ENCODE measurements around the gene KRTAP5-8.
"Not testable (repeated sequence)": the region's sequence is repeated elsewhere in the genome, so short reads cannot be mapped to it uniquely, and the experiment has no call there.

Gene KRTAP5-8

DNA sequence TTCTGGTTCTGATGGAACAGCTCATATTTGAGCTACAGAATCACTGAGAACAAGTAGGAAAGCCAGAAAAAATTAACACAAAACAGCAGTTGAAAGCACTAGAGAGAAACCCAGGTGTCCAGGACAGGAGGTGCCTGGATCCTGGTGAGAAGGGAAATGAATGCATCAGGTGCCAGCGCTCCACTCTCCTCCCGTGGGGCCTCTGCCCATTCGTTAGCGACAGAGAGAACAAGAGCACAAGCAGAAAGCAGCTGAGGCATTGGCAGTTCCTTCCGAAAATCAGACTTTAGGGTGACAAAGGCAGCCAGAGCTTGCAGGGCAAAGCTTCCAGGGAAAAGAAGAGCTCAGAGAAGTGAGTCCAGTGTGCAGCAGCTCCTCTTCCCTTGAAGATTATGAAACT, 30.7 kb upstream of the KRTAP5-8 start:
- no peak for DNase-seq

DNA sequence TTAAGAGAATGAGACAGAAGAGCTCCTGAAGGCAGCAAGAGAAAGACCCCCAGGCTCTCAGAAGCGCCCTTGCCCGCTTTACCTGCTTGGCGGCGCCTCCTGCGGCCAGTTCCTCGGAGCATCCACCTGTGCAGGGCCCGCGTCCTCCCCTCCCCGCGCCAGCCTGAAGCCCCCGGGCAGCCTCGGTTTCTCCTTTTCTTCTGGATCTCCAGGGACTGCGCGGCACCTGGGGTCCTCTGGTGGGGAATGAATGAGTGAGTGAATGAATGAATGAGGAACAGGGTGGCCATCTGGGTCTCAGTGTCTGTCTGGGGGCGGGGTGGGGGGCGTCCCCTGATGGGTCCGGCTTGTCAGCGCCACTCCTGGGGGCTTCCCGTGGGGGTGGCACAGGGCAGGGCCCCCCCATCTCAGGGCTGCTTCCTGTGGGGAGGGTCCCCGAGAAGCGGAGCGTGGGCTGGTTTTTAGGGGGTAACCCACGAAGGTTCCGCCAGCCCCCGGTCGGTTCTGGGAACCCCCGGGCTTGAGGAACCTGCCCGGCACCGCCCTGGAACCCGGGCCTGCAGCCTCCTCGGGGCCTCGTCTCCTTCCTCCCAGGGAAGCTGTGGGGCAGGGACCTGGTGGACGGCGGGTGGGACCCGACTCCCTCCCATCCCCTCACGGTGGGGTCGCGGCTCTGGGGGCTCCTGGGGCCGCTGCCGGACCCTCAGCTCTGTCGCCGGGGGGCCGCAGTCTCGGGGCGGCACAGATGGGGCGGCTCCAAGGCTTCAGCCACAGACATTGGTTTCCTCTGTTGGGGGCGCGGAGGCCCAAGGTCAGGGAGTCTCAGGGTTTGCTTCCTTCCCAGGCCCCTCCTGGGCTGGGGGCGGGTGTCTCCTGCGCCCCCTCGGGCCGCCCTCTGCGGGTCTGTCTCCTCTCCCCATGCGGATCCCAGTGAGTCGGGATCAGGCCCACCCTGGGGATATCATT, 19.0 kb upstream of the KRTAP5-8 start:
- no peak for DNase-seq

DNA sequence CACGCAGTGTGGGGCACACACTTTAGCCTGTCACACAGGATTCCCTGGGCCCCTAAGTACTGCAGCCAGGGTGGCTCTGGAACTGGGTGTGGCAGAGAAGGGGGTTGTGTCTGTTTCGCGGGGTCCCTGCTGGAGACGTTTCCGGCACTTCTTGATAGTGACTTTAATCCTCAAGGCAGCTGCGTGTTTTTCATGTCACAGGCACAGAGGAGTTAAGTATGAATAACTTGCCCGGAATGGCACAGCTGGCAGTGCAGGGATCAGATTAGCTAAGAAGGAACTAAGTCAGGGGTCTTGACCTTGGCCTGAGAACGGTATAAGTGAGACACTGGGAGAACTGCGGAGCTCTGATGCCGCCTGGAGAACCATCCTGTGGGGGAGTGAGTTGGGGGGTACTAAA, 18.3 kb upstream of the KRTAP5-8 start:
- DNase-seq = no peak

DNA sequence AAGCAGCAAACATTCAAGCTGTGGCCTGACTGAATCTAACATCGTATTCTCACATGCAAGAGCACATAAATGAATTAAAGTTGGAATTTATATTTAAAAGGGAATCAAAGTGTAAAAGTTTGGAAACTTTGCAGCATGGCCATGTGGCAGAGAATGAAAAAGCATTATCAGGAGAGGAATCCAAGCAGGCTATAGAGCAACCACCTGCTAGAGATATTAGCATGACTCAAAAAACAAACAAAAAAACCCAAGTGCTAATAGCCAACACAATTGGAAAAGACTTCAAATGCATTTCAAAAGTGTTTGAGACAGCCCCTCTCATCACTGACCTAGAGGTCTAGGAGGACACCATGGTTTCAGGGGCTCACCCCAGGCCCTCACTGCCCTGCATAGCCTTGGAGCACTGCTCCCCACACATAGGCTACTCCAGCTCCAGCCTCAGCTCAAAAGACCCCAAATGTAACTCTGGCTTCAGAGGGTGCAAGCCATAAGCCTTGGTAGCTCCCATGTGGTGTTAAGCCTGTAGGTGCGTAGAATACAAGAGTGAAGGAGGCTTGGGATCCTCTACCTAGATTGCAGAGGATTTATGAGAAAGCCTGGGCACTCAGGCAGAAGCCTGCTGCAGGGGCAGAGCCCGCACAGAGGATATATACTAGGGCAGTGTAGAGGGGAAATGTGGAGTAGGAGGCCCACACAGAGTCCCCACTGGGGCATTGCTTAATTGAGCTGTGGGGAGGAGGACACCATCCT, 12.5 kb upstream of the KRTAP5-8 start:
- no peak for DNase-seq

DNA sequence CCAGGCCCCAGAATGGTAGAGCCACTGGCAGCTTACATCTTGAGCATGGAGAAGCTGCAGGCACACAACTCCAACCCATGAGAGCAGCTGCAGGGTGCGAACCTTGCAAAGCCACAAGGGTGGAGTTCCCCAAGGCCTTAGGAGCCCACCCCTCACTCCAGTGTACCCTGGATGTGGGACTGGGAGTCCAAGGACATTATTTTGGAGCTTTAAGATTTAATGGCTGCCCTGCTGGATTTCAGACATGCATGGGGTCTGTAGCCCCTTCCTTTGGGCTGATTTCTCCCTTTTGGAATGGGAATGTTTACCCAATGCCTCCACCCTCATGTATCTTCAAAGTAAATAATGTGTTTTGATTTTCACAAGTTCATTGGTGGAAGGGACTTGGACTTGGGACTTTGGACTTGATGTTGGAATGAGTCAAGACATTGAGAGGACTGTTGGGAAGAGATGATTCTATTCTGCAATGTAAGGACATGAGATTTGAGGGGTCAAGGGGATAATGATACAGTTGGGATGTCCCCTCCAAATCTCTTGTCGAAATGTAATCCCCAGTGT, 11.8 kb upstream of the KRTAP5-8 start:
- no peak for DNase-seq

DNA sequence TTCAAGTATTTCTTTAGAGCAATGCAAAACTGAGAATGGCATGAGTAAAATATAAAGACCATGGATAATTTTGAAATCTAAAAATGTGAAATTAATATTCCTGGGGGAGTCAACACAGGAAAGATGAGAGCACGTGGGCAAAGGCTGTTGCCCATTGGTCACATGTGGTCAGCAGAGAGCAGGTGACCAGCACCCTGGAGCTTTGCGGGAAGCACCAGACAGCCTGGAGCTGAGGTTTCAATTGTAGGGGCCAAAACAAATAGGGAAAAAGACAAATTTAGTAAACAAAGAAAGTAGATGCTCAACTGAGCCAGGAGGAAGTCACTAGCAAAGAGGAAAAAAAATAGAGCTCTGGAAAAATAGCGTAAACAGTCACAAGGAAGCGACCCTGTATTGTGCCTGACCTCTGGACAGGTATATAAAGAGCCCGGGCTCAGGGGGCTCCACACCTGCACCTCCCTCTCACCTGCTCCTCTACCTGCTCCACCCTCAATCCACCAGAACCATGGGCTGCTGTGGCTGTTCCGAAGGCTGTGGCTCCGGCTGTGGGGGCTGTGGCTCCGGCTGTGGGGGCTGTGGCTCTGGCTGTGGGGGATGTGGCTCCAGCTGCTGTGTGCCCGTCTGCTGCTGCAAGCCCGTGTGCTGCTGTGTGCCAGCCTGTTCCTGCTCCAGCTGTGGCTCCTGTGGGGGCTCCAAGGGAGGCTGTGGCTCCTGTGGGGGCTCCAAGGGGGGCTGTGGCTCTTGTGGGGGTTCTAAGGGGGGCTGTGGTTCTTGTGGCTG, 10.8 kb upstream of the KRTAP5-8 start, which contains the start of gene KRTAP5-7:
TSS of gene KRTAP5-7 (plus strand) at position 472 of the 780 bp plus-strand sequence. CDS start at position 506, 34 bp downstream.
- not testable (repeated sequence) for DNase-seq

DNA sequence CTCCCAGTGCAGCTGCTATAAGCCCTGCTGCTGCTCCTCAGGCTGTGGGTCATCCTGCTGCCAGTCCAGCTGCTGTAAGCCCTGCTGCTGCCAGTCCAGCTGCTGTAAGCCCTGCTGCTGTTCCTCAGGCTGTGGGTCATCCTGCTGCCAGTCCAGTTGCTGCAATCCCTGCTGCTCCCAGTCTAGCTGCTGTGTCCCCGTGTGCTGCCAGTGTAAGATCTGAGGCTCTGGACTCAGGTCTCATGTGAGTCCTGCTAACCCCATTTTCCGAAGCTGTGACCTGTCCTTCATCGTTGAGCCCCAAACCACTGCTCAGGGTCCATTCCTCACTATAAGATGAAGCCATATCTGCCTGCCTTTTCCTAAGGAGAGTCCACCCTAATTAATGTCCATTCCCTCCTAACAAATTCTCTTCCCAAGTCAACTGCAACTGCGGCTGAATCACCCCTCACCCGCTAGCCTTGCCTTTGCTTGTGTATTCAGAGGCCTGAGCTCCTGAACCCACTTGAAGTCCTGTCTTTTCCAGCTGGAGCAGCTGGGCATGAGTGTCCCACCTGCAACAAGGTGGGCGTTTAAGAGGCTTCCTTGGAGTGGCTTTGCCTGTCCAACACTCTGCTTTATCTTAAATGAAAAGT, 10.1 kb upstream of the KRTAP5-8 start:
- no peak for DNase-seq

DNA sequence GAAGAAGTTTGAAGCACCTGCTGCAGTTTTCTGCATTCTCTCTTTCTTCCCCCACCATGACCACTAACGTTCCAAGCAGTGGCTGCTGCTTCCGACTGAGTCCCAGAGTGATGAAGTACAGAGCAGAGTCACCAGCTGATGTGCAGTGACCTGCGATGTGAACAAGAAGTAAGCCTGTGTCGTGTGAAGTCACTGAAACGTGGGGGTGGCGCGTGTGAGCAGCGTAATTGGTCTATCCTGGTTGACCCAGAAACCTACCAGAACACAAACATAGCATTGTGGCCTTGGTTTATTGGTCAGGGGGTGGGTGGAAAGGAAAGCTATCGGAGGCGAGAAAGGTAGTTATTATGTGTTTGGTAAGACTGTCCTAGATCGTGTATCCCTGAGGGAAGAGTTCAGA, 7.2 kb upstream of the KRTAP5-8 start:
- no peak for DNase-seq

DNA sequence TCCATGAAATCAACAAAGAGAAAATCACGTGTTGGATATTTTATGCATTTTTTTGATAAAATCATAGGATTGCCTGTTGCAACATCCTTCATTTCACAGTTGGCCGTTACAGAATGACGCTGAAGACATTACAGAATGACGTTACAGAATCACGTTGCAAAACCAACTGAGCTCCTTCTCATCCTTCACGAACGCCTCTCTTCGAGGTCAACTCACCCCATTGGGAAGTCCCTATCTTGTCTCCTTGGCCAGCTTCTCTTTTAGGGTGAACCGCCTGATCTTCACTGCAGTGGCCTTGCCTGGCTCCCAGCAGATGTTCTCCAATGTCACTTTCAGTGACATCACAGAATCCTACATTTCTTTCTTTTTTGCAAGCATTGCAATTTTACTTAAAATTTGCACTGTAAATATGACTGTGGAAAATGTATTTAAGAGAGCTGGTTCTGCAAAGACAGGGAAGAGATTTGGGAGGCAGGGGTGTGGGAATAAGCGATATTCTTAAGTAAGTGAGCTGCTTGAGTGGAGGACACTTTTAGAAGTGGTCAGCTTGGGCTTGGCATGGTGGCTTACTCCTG, 5.7 kb upstream of the KRTAP5-8 start:
- DNase-seq = no peak

DNA sequence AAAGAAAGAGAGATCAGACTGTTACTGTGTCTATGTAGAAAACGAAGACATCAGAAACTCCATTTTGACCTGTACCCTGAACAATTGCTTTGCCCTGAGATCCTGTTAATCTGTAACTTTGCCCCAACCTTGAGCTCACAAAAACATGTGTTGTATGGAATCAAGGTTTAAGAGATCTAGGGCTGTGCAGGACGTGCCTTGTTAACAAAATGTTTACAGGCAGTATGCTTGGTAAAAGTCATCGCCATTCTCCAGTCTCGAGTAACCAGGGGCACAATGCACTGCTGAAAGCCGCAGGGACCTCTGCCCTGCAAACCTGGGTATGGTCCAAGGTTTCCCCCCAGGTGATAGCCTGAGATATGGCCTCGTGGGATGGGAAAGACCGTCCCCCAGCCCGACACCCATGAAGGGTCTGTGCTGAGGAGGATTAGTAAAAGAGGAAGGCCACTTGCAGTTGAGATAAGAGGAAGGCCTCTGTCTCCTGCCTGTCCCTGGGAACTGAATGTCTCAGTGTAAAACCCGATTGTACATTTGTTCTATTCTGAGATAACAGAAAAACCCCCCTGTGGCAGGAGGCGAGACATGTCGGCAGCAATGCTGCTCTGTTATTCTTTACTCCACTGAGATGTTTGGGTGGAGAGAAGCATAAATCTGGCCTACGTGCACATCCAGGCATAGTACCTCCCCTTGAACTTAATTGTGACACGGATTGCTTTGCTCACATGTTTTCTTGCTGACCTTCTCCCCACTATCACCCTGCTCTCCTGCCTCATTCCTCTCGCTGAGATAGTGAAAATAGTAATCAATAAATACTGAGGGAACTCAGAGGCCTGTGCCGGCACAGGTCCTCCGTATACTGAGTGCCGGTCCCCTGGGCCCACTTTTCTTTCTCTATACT, 2.9 kb upstream of the KRTAP5-8 start:
- not testable (repeated sequence) for DNase-seq

DNA sequence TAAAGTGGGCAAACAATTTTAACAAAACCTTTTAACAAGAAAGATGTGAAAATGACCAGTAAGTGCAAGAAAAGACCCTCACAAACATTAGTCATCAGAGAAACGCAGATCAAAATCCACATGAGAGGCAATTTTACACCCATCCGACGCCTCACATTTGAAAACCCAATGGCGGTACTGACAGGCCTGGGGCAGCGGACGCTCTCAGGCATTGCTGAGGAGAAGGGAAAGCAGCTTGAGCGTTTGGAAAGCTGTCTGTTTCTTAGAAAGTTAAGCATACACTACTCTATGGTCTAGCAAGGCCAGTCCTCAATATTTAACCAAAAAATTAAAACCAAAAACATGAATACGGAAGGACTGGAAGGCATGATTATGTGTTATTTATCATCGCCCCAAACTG, 2.0 kb upstream of the KRTAP5-8 start:
- DNase-seq = no peak

DNA sequence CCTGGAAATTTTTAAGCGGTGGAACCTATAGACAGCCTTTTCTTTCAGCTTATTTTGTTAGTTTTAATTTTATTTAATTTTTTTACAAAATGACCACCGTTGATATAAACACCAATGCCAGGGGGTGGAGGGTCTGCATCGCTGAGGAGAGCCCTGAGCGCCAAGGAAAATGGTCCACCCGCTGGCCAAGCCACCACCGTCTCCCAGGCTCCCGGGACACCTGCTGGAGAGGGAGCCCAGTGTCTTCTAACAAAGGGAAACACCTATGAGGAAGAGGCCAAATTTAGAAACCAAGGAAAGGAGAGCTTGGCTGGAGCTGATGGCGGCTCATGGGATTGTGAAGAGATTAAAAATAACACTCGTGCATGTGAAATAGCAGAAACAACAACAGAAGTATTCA, 288 bp upstream of the KRTAP5-8 start:
- no peak for DNase-seq

DNA sequence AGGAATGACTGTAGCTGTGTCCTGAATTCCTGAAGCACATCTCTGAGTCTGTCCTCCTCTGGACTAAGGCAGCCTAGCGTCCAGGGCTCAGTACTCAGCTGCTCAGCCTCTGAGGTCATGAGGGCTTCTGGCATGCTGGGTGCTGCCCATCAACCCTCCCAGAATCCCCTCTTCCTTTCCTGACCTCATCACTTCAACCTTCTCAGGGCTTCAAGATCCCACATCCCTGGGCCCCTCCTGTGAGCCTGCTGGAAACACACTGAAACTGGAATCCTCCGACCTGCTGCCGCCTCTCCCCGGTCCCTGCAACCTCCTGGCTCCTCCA, 803 bp downstream of the KRTAP5-8 start:
- no peak for DNase-seq

DNA sequence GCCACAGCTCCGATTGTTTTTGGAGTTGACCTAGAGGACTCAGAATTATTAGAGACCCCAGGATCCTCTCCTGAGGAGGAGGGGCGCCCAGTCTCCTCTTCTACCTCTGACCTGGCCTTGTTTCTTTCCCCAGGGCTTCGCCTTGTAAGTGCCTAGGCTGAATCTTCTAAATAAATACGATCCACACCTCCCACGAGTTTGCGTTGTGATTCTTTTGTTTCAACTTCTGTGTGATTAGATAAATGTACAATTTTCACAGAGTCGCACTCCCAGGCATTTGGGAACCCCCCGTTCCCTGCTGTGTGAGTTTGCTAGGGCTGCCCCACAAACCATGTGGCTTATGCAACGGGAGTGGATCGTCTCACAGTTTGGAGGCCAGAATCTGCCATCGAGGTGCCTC, 1.2 kb downstream of the KRTAP5-8 start:
- DNase-seq = no peak

DNA sequence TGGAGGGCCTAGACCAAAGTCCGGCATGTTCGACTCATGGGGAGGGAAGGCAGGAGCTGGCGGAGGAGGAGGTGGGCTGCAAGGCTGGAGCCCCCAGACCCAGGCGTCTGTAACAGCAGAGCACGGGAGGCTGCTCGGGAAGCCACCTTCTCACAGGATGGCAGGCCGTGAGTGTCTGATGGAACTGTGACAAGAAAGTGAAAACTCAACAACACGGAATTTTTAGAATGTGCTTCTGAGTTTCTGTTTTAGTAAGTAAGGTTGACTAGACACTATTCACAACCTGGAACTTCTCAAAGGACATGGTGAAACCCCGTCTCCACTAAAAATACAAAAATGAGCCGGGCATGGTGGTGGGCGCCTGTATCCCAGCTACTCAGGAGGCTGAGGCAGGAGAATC, 2.1 kb downstream of the KRTAP5-8 start:
- DNase-seq = not testable (repeated sequence)

DNA sequence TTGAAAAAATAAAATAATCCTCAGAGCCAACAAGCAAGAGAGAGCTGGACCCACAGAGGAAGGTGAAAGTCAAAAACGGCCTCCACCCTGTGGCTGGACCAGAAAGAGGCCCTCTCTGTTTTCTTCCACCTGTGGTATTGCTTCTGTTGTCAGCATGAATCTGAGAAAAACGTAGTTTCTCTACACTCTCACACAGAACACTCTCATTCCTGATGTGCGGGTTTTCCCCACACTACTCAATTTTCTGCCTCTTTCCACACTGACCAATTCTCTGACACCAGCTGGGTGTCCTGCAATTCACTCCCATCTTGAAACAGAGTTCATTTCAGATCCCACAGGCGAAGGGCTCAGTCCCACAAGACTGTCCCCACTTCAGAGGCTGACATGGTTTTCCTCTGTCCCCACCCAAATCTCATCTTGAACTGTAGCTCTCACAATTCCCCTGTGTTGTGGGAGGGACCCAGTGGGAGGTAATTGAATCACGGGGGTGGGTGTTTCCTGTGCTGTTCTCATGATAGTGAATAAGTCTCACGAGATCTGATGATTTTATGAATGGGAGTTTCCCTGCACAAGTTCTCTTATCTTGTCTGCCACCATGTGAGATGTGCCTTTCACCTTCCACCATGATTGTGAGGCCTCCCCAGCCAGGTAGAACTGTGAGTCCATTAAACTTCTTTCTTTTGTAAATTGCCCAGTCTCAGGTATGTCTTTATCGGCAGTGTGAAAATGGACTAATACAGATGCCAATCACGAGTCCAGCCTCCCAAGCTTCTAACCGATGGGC, 2.9 kb downstream of the KRTAP5-8 start:
- DNase-seq = not testable (repeated sequence)

DNA sequence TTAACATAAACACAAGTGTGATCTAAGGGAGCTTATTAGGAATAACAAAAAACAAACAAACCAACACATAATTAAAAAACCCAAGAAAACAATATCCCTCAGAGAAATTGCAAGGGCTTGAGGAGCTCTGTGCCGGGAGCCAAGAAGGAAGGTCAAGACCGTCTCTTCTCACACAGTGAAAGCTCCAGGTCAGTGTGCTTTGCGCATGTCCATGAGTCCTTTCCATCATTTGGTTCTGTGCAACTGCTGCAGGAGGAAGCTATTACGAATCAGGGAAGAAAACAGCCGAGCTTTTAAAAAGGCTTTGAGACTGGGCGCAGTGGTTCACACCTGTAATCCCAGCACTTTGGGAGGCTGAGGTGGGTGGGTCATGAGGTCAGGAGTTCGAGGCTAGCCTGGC, 4.6 kb downstream of the KRTAP5-8 start:
- no peak for DNase-seq

DNA sequence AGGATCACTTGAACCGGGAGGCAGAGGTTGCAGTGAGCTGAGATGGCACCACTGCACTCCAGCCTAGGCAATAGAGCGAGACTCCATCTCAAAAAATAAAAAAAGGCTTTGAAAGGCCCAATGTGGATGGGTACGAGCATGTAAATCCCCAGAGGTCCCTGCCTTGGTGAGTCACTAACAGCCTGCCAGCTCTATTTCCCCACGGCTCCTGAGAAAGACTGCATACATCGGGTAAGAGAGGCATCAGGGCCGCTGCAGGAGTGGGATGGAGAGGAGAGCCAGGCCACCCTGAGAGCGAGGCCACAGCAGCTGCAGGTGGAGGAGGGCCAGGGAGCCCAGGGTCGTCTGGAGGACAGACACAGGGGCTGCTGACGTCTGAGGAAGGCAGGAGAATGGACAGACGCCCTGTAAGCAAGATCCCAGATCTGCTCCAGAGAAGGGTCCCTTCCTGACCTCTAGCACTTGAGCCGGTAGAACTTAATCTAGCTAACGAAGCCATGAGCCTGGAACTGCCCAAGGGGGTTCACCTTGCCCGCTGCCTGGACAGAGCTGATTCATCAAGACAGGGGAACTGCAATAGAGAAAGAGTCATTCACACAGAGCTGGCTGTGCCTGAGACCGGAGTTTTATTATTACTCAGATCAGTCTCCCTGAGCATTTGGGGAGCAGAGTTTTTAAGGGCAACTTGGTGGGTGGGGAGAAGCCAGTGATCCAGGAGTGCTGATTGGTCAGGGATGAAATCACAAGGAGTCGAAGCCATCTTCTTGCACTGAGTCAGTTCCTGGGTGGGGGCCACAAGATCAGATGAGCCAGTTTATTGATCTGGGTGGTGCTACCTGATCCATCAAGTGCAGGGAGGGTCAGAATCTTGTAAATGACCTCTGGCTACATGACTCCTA, 5.3 kb downstream of the KRTAP5-8 start:
- no peak for DNase-seq

DNA sequence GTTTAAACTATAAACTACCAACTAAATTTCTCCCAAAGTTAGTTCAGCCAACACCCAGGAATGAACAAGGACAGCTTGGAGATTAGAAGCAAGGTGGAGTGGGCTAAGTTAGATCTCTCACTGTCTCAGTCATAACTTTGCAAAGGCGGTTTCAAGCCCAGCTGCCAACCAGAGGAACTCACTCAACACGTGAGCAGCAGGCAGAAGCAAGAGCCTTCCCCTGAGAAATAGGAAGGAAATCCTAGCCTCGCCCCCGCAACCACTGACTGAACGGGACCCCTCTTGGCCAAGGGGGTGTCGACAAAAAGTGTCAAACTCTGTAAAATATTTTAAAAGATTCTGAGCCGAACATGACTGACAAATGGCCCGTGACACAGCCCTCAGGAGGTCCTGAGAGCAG, 6.0 kb downstream of the KRTAP5-8 start:
- DNase-seq = no peak
